Brain microvascular endothelial cell (primary cell): ENCODE data around the gene EIF4ENIF1.
A peak's percentile ranks its signal among the peaks of the same experiment; 100 is the strongest.

Source experiments
- DNase-seq: peaks from one replicate; pipeline ENCODE4 v3.0.0-alpha.2; 2020
- H3K27ac ChIP-seq: fragments of 250-450 bp; sonication (Bioruptor Pico); 2 replicates; pipeline ENCODE4 v1.5.1; 2020; ENCODE audit warnings: mild to moderate bottlenecking, moderate library complexity
- H3K27me3 ChIP-seq: fragments of 250-450 bp; sonication (Bioruptor Pico); replicated peaks from 2 replicates; pipeline ENCODE4 v1.5.1; 2020; ENCODE audit warnings: mild to moderate bottlenecking
- H3K36me3 ChIP-seq: fragments of 250-450 bp; sonication (Bioruptor Pico); replicated peaks from 2 replicates; pipeline ENCODE4 v1.5.1; 2020; ENCODE audit warnings: mild to moderate bottlenecking
- H3K4me3 ChIP-seq: 2 replicates; pipeline ENCODE4 v1.5.1; 2011; ENCODE audit warnings: low read depth, mild to moderate bottlenecking, control low read depth, low read length, moderate library complexity
- in situ Hi-C: cut with HindIII; loops from 2 replicates; pipeline ENCODE4 v1.10.0; 2017; ENCODE audit warnings: low sequenced_read_pairs, low pct_ligation_motif_present
- TF ChIP-seq, protein P1 (sequence below): IDR thresholded peaks from 2 replicates; pipeline ENCODE4 v1.5.1; 2011; ENCODE audit warnings: low read depth, mild to moderate bottlenecking, moderate library complexity, low read length, control low read depth, inconsistent platforms; ENCODE audit errors: missing control alignments

Gene EIF4ENIF1

DNA sequence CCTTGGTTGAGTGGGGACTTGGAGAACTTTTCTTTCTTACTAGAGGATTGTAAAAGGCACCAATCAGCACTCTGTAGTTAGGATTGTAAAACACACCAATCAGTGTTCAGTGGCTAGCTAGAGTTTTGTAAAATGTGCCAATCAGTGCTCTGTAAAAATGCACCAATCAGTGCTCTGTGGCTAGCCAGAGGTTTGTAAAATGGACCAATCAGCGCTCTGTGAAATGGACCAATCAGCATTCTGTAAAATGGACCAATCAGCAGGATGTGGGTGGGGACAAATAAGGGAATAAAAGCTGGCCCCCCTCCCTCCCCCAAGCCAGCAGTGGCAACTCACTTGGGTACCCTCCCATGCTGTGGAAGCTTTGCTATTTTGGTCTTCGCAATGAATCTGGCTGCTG is 95.7 kb downstream of the EIF4ENIF1 start:
- Histone ChIP-seq H3K27me3 (no peaks in the 10 kb centered on the region), H3K4me3 (no peak overlapping the region), H3K27ac (no peak overlapping the region), H3K36me3 (no peaks in the 10 kb centered on the region)
- TF ChIP-seq, protein P1, sequence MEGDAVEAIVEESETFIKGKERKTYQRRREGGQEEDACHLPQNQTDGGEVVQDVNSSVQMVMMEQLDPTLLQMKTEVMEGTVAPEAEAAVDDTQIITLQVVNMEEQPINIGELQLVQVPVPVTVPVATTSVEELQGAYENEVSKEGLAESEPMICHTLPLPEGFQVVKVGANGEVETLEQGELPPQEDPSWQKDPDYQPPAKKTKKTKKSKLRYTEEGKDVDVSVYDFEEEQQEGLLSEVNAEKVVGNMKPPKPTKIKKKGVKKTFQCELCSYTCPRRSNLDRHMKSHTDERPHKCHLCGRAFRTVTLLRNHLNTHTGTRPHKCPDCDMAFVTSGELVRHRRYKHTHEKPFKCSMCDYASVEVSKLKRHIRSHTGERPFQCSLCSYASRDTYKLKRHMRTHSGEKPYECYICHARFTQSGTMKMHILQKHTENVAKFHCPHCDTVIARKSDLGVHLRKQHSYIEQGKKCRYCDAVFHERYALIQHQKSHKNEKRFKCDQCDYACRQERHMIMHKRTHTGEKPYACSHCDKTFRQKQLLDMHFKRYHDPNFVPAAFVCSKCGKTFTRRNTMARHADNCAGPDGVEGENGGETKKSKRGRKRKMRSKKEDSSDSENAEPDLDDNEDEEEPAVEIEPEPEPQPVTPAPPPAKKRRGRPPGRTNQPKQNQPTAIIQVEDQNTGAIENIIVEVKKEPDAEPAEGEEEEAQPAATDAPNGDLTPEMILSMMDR = no peak
- in situ Hi-C loops = no loop called here
- peak; percentile 9 for DNase-seq
